ENCODE measurements around the gene CNPY4.
"Not testable (repeated sequence)": the region's sequence is repeated elsewhere in the genome, so short reads cannot be mapped to it uniquely, and the experiment has no call there.

DNA sequence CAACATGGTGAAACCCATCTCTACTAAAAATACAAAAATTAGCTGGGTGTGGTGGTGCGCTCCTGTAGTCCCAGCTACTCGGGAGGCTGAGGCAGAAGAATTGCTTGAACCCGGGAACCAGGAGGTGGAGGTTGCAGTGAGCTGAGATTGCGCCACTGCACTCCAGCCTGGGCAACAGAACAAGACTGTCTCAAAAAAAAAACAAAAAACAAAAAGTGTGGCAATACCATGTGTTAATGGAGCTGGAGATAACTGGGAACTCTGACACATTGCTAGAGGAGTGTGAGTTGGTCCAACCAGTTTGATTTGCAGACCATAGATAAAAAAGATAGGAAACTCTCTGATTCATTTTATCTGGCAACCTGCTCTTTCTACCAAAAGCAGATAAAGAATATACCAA, 26.9 kb downstream of the CNPY4 start:
- TF ChIP-seq POLR2A, CTCF (IDR thresholded peaks at IDR 0.05): not testable (repeated sequence)
